ENCODE measurements around the gene ADAM19.

- TF ChIP-seq CTCF (IDR thresholded peaks at IDR 0.05), result no peak
- no peak for TF ChIP-seq EZH2 (IDR thresholded peaks at IDR 0.05)
- TF ChIP-seq EZH2phosphoT487 (IDR thresholded peaks at IDR 0.05), result no peak
Observed at GRCh38 chr5:157556615-157557418, 18.8 kb downstream of the ADAM19 start.
